GM18505 (cell line): Measurements from ENCODE around the gene CSNK2A3.

Experiments used
- ATAC-seq: cut with Tn5 transposase; IDR thresholded peaks from one replicate; pipeline ENCODE4 v1.9.1; 2021; ENCODE audit not compliant: unreplicated experiment
- POLR2A ChIP-seq: IDR thresholded peaks from 4 replicates; pipeline ENCODE4 v1.6.1; 2011; ENCODE audit warnings: borderline replicate concordance; ENCODE audit not compliant: insufficient read depth, insufficient read length; ENCODE audit errors: extremely low read depth

The CSNK2A3 gene

DNA sequence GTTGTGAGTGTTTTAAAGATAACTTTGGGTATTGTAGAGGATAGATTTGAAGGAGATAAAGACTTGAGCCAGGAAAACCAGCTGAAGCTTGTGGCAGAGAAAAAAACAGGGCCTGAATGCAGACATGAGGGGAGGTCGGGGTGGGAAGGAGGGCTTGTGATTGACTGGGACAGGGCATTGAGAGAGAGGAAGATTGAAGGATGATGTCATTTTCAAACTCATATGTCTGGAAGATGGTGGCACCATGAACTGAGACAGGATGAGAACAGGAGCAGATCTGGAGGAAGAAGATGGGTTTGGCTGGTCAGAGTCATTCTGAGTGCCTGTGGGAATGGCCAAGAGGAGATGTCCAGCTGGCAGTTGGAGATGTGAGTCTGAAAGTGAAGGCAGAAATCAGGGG lies 14.7 kb downstream of the CSNK2A3 start:
- no peak for TF ChIP-seq POLR2A
- no peak for ATAC-seq

DNA sequence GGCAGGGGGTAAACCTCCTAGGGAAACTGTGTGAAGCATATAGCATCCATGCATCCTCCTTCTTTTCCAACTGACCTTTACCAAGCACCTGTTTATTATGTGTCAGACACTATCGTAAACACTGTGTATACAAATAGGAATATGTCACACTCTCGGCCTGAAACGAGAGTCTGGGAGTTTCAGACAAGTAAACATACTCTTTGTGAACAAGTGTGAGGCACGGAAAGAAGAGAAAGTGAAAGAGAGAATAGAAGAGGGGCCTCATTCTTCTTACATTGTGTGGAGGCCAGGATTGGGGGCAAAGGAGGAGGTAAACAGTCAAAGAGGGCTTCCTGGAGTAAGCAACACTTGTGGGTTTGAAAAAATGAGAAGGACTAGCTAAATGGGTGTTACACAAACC lies 16.4 kb downstream of the CSNK2A3 start:
- no peak for ATAC-seq
- TF ChIP-seq POLR2A, result no peak

- ATAC-seq, result no peak
- TF ChIP-seq POLR2A, result no peak
Observed at GRCh38 chr11:11335043-11335442, 18.0 kb downstream of the CSNK2A3 start.

GRCh38 chr11:11334607-11335006 lies 18.4 kb downstream of the CSNK2A3 start:
- no peak for TF ChIP-seq POLR2A
- ATAC-seq, result no peak

DNA sequence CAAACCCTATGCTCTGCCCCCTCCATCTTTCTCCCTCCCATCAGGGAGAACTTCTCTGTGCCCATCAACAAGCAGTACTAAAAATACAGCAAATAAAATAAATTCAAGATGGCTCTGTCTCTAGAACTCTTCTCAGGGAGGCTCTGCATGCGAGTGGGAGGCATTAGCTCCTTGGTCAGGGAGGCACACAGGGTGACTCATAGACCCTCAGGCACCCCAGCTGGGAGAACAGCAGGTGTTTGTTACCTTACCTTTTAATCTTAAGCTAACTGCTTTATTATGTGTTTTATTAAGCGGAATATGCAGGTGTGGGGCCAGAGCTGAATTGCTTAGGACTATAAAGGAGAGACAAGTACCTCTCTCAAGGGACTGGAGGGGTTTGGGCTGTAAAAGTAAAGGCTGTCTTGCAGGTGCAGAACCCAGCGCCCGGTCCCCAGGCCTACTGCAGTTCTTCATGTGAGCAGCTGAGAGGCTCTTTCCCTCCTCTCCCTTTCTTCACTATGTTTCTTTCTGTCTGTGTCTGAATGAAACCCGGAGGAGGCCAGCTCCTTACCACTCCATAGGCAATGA lies 20.8 kb downstream of the CSNK2A3 start:
- ATAC-seq, result no peak
- TF ChIP-seq POLR2A, result no peak

GRCh38 chr11:11329062-11329806 lies 23.8 kb downstream of the CSNK2A3 start:
- no peak for TF ChIP-seq POLR2A
- ATAC-seq, result no peak

DNA sequence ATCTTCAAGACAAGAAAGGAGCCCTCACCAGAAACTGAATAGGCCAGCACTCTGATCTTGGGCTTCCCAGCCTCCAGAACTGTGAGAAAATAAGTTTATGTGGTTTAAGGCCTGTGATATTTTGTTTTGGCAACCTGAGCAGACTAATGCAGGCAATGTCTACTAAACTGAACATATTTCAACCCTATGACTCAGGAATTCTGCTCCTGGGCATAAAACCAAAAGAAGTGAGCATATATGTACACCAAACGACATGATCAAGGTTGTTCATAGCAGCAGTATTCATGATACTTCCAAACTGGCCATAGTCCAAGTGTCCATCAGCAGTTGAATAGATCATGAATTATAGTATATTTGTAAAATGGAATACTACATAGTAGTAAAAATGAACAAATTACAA lies 29.0 kb downstream of the CSNK2A3 start:
- TF ChIP-seq POLR2A, result no peak

GRCh38 chr11:11322101-11322500 lies 30.9 kb downstream of the CSNK2A3 start:
- no peak for ATAC-seq
- no peak for TF ChIP-seq POLR2A

More for the DNA sequence above, 29.0 kb downstream of the CSNK2A3 start:
- no peak for ATAC-seq

DNA sequence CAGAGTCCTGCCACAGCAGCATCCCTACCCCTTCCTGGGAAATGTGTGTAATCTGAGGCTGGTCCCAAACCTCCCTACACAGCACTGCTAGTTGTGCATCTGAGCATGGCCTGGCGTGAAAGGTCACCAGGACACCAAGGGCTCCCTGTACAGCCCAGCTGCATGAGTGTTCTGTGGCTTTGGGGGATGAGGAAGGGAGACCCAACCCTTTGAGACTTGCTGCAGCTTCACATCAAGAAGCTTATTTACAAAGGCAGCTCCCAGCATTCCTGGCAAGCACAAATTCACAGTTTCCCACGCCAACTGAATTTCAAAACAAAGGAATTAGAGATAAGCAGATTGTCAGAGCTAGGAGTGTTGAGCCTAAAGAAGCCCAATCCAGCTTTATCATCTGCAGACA lies 32.2 kb downstream of the CSNK2A3 start:
- no peak for TF ChIP-seq POLR2A
- no peak for ATAC-seq

DNA sequence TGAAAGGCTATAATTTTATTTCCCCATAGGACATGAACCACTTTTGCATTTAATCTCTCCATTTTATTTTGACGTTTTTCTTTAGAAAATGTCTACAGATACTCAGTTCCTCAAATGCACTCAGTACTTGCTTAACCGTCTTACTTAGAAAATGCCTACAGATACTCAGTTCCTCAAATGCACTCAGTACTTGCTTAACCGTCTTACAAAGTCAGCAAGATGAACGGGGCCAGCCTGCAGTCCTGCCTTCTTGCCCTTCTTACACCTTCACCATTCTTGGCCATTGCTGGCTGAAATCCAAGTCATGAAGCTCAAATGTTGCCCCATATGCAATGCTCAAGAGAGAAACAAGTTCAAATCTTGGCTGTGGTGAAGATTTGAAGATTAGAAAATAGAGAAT lies 34.1 kb downstream of the CSNK2A3 start:
- peak; percentile 81 for ATAC-seq
- TF ChIP-seq POLR2A, result no peak

- TF ChIP-seq POLR2A, result no peak
- ATAC-seq, result no peak
Observed at GRCh38 chr11:11318461-11318860, 34.6 kb downstream of the CSNK2A3 start.

GRCh38 chr11:11316651-11317230 lies 36.3 kb downstream of the CSNK2A3 start:
- ATAC-seq, result no peak
- no peak for TF ChIP-seq POLR2A

- no peak for TF ChIP-seq POLR2A
- ATAC-seq, result no peak
Observed at GRCh38 chr11:11313902-11314692, 39.0 kb downstream of the CSNK2A3 start.
